PC-9 (cell line): ENCODE data around the gene BEX3. TPM values are rescaled to one million over a fixed set of nuclear protein-coding genes. Genes with fewer than 3 reads are reported as not detected.
A peak's percentile ranks its signal among the peaks of the same experiment; 100 is the strongest.

ENCODE experiments used
- BruUV-seq: library from RNA; stranded (reverse); fragments of 400-500 nt; replicated peaks from 2 replicates; lab custom pipeline; 2021; lab: Mats Ljungman, UMichigan
- CTCF ChIA-PET: fragments of 300-600 bp; sonication (Branson Sonifier 250); formaldehyde crosslinking; loops from one replicate; lab custom pipeline; 2022; ENCODE audit warnings: antibody characterized with exemption; lab: Charles Lee
- POLR2A ChIA-PET: fragments of 300-600 bp; sonication (Branson Sonifier 250); formaldehyde crosslinking; loops from one replicate; lab custom pipeline; 2022; ENCODE audit warnings: antibody characterized with exemption; ENCODE audit not compliant: unreplicated experiment; lab: Charles Lee
- DNase-seq, 2 experiments: peaks; one replicate each; pipeline versions ENCODE4 v3.0.0 to v3.0.0-alpha.2; 2015 to 2022; ENCODE audit warnings: mixed read lengths in 1 of 2
- H2AFZ ChIP-seq: fragments of 200-600 bp; sonication (generic); 2 replicates; pipeline ENCODE4 v1.8.1; 2017; ENCODE audit warnings: antibody characterized with exemption
- H3F3A ChIP-seq: fragments of 200-600 bp; sonication (generic); 2 replicates; pipeline ENCODE4 v1.8.1; 2017; ENCODE audit warnings: antibody characterized with exemption, mild to moderate bottlenecking, low read depth; ENCODE audit not compliant: insufficient read depth
- H3K27ac ChIP-seq: fragments of 200-600 bp; sonication (generic); 2 replicates; pipeline ENCODE4 v1.6.1; 2016; ENCODE audit warnings: mixed run types
- H3K27me3 ChIP-seq: fragments of 200-600 bp; sonication (generic); 2 replicates; pipeline ENCODE4 v1.6.1; 2016; ENCODE audit warnings: low read depth, mixed run types; ENCODE audit not compliant: insufficient read depth
- H3K36me3 ChIP-seq: fragments of 200-600 bp; sonication (generic); 2 replicates; pipeline ENCODE4 v1.6.1; 2016; ENCODE audit warnings: low read depth, mixed run types
- H3K4me1 ChIP-seq: fragments of 200-600 bp; sonication (generic); replicated peaks from 2 replicates; pipeline ENCODE4 v1.6.1; 2016; ENCODE audit warnings: mixed run types; ENCODE audit not compliant: insufficient read depth
- H3K4me2 ChIP-seq: fragments of 200-600 bp; sonication (generic); 2 replicates; pipeline ENCODE4 v1.6.1; 2017; ENCODE audit warnings: mixed run types
- H3K4me3 ChIP-seq: fragments of 200-600 bp; sonication (generic); 2 replicates; pipeline ENCODE4 v1.6.1; 2016; ENCODE audit warnings: mixed run types
- H3K79me2 ChIP-seq: fragments of 200-600 bp; sonication (generic); 2 replicates; pipeline ENCODE4 v1.6.1; 2017; ENCODE audit warnings: low read depth, mixed run types
- H3K9me2 ChIP-seq: fragments of 200-600 bp; sonication (generic); 2 replicates; pipeline ENCODE4 v1.8.1; 2017; ENCODE audit warnings: mild to moderate bottlenecking; ENCODE audit not compliant: insufficient read depth
- H3K9me3 ChIP-seq: fragments of 200-600 bp; sonication (generic); 2 replicates; pipeline ENCODE4 v1.8.1; 2016; ENCODE audit warnings: low read depth; ENCODE audit not compliant: insufficient read depth
- H4K20me1 ChIP-seq: fragments of 200-600 bp; sonication (generic); 2 replicates; pipeline ENCODE4 v1.8.1; 2017; ENCODE audit not compliant: insufficient read depth
- EZH2 ChIP-seq: fragments of 200-600 bp; sonication (generic); IDR thresholded peaks from 2 replicates; pipeline ENCODE4 v1.8.0; 2017; ENCODE audit warnings: antibody characterized with exemption, low read depth
- intact Hi-C: fragments of 100-400 bp; cut with micrococcal nuclease; formaldehyde crosslinking; loops from one replicate; pipeline ENCODE4 v1.10.0; 2022; ENCODE audit not compliant: unreplicated experiment
- total RNA-seq: library from RNA; stranded (reverse); gene quantifications from 2 replicates; pipeline ENCODE4 v1.2.3, GENCODE V29; 2021
- TF ChIP-seq, protein P1 (sequence below): fragments of 200-600 bp; sonication (generic); conservative IDR thresholded peaks from 2 replicates; pipeline ENCODE4 v1.6.1; 2017; ENCODE audit warnings: mixed run types, antibody characterized with exemption, mild to moderate bottlenecking, moderate library complexity

Gene BEX3
- total RNA-seq, 1 experiment from 2014 or later = 120 TPM

DNA sequence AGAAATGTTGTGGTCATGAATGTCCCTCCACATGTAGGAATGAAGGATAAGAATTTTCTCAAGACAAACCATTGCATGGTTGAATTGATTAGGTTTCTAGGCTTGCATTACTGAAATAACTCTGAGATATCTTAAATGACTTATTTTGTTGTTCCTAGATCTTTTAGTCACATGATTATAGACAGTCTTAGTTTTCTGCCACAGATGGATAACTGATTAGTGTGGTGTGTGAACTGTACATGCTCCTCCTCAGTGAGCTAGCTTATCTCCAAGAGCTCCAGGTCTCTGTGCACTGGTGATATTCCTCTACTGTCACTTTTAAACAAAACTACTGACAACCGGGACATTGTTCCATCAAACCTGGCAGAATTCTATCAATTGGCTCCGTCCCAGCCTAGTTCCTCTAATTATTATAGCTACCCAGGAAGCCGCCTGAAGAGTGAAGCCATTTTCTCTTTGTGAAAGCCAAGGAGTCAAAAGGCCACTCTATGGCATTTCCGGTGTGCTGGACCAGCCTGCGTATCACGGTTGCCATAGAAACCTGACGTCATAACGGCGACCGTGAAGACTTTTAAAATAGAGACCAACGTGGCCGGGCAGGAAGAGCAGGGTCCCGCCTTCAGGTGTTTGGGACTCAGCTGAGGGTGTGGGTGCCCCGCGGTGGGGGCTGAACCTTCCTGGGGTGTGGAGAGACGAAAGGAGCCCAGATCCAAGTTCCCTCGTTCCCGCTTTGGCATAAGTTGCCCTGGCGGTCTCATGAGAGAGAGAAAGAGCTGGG, 28.1 kb downstream of the BEX3 start:
- ChIA-PET CTCF (no interaction called here), POLR2A (interaction anchor here (0.5 to 0.6 kb wide), 4 partner anchors 27 to 252 kb away, joined by 3 to 10 read pairs (median 4); no protein-coding TSS in a partner anchor)
- H3K79me2 ChIP-seq = no peaks in the 10 kb centered on the region
- H3K4me1 ChIP-seq = peaks cover 6% of the 10 kb centered on the region; the same call in 1 of the 2 replicates
- H3F3A ChIP-seq = no peaks in the 10 kb centered on the region
- intact Hi-C loops = no loop called here
- TSS peak; percentile 84 for BruUV-seq
- TF ChIP-seq, protein P1, sequence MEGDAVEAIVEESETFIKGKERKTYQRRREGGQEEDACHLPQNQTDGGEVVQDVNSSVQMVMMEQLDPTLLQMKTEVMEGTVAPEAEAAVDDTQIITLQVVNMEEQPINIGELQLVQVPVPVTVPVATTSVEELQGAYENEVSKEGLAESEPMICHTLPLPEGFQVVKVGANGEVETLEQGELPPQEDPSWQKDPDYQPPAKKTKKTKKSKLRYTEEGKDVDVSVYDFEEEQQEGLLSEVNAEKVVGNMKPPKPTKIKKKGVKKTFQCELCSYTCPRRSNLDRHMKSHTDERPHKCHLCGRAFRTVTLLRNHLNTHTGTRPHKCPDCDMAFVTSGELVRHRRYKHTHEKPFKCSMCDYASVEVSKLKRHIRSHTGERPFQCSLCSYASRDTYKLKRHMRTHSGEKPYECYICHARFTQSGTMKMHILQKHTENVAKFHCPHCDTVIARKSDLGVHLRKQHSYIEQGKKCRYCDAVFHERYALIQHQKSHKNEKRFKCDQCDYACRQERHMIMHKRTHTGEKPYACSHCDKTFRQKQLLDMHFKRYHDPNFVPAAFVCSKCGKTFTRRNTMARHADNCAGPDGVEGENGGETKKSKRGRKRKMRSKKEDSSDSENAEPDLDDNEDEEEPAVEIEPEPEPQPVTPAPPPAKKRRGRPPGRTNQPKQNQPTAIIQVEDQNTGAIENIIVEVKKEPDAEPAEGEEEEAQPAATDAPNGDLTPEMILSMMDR = no peak
- TF ChIP-seq EZH2 = no peak
- no peaks in the 10 kb centered on the region for H3K9me3 ChIP-seq
- no peaks in the 10 kb centered on the region for H4K20me1 ChIP-seq
- peak; percentile 65 to 75 for DNase-seq
- H3K27ac ChIP-seq = no peak overlapping the region
- no peaks in the 10 kb centered on the region for H3K27me3 ChIP-seq
- H3K4me3 ChIP-seq = peak overlapping the region; percentile 69
- peak overlapping the region; percentile 86 for H2AFZ ChIP-seq
- peak overlapping the region; percentile 85 for H3K4me2 ChIP-seq
- H3K9me2 ChIP-seq = no peaks in the 10 kb centered on the region
- no peaks in the 10 kb centered on the region for H3K36me3 ChIP-seq

DNA sequence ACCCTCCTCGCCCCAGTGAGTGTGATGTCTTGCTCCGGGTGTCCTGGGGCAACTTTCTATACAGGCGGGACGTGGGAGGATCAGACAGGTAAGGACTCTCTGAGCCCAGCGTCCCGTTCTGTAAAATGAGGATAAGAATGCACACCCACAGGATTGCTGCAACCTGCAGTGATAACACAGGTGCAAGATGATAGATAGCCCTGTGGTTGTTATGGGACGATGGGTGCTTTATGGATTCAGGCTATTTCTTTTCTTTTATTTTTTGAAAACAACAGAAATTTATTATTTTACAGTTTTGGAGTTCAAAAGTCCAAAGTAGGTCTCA, 28.6 kb downstream of the BEX3 start:
- Histone ChIP-seq H4K20me1 (no peaks in the 10 kb centered on the region), H3K4me3 (peak overlapping the region; percentile 69), H3K27ac (no peak overlapping the region), H3K4me1 (peaks cover 6% of the 10 kb centered on the region; the same call in 1 of the 2 replicates), H2AFZ (peak overlapping the region; percentile 86), H3K4me2 (peak overlapping the region; percentile 85), H3K27me3 (no peaks in the 10 kb centered on the region), H3K9me3 (no peaks in the 10 kb centered on the region), H3F3A (no peaks in the 10 kb centered on the region), H3K79me2 (no peaks in the 10 kb centered on the region), H3K36me3 (no peaks in the 10 kb centered on the region), H3K9me2 (no peaks in the 10 kb centered on the region)
- POLR2A ChIA-PET = interaction anchor here (0.5 kb wide), 1 partner anchor 251 kb away, joined by 3 read pairs; no protein-coding TSS in a partner anchor
- CTCF ChIA-PET = no interaction called here
- TSS peak; percentile 84 for BruUV-seq
- TF ChIP-seq EZH2 = no peak
- TF ChIP-seq, protein P1 = no peak
- no peak for DNase-seq
- intact Hi-C loops = no loop called here

DNA sequence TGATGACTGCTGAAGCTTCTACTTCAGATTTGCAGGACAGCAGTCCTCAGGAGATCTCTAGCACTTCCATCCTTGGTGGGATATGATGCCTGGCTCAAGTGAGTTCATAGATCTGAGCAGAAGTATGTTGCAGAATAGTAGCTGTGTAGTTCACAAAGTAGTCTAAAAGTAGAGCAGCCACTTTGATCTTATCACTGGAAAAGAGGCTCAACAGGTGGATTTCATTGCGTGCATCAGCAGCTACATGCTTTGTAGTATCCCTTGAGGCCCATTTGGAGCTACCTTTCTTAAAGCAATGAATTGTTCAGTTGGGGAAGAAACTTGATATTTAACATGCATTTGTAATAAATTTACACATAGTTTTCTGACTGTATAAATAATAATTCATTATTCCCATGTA, 29.9 kb downstream of the BEX3 start:
- Histone ChIP-seq H3K9me3 (no peaks in the 10 kb centered on the region), H2AFZ (no peak overlapping the region), H3K27me3 (no peaks in the 10 kb centered on the region), H3K36me3 (no peaks in the 10 kb centered on the region), H3K4me2 (no peak overlapping the region), H4K20me1 (no peaks in the 10 kb centered on the region), H3K79me2 (no peaks in the 10 kb centered on the region), H3K27ac (no peak overlapping the region), H3K4me1 (peaks cover 6% of the 10 kb centered on the region; the same call in 1 of the 2 replicates), H3K9me2 (no peaks in the 10 kb centered on the region), H3F3A (no peaks in the 10 kb centered on the region), H3K4me3 (no peak overlapping the region)
- ChIA-PET CTCF (no interaction called here), POLR2A (no interaction called here)
- intact Hi-C loops = no loop called here
- BruUV-seq = no TSS peak
- DNase-seq = no peak
- TF ChIP-seq, protein P1 = no peak
- TF ChIP-seq EZH2 = no peak
